BE2C (cell line): ENCODE measurements around the gene FADS6.
A peak's percentile ranks its signal among the peaks of the same experiment; 100 is the strongest.

Experiments
- DNase-seq: peaks from one replicate; pipeline ENCODE4 v3.0.0-alpha.2; 2020
- H3K27me3 ChIP-seq: fragments of 250-450 bp; sonication (Bioruptor Pico); 2 replicates; pipeline ENCODE4 v1.5.1; 2020; ENCODE audit warnings: mild to moderate bottlenecking
- H3K36me3 ChIP-seq: fragments of 250-450 bp; sonication (Bioruptor Pico); 2 replicates; pipeline ENCODE4 v1.5.1; 2020; ENCODE audit warnings: mild to moderate bottlenecking
- H3K4me1 ChIP-seq: fragments of 250-450 bp; sonication (Bioruptor Pico); 2 replicates; pipeline ENCODE4 v1.5.1; 2020
- H3K4me3 ChIP-seq: 2 replicates; pipeline ENCODE4 v1.5.1; 2011; ENCODE audit warnings: low read depth, low read length
- H3K9me3 ChIP-seq: fragments of 250-450 bp; sonication (Bioruptor Pico); 2 replicates; pipeline ENCODE4 v1.5.1; 2020
- CTCF ChIP-seq: IDR thresholded peaks from 2 replicates; pipeline ENCODE4 v1.5.1; 2012; ENCODE audit warnings: mild to moderate bottlenecking, low read depth, low read length

FADS6 gene

GRCh38 chr17:74848656-74849399 is 44.6 kb downstream of the FADS6 start:
- no peaks in the 10 kb centered on the region for H3K36me3 ChIP-seq

GRCh38 chr17:74846621-74847020 is 46.8 kb downstream of the FADS6 start:
- no peaks in the 10 kb centered on the region for H3K36me3 ChIP-seq
- DNase-seq = no peak
- peaks cover 5% of the 10 kb centered on the region; the same call in 1 of the 2 replicates for H3K27me3 ChIP-seq
- no peak for TF ChIP-seq CTCF
- no peak overlapping the region for H3K4me3 ChIP-seq
- H3K9me3 ChIP-seq = no peaks in the 10 kb centered on the region
- peaks cover 5% of the 10 kb centered on the region for H3K4me1 ChIP-seq

More at GRCh38 chr17:74848656-74849399, 44.6 kb downstream of the FADS6 start:
- Histone ChIP-seq H3K4me3 (no peak overlapping the region), H3K4me1 (no peaks in the 10 kb centered on the region), H3K27me3 (peaks cover 16% of the 10 kb centered on the region), H3K9me3 (no peaks in the 10 kb centered on the region)
- DNase-seq = no peak
- TF ChIP-seq CTCF = no peak

- DNase-seq = no peak
- no peak for TF ChIP-seq CTCF
- Histone ChIP-seq H3K27me3 (no peaks in the 10 kb centered on the region), H3K4me3 (no peak overlapping the region), H3K9me3 (no peaks in the 10 kb centered on the region), H3K36me3 (no peaks in the 10 kb centered on the region), H3K4me1 (peaks cover 16% of the 10 kb centered on the region)
Observed at GRCh38 chr17:74843352-74843627, 50.1 kb downstream of the FADS6 start.

- H3K4me3 ChIP-seq = peak overlapping the region; percentile 45
Observed at GRCh38 chr17:74842599-74843351, 50.7 kb downstream of the FADS6 start.

GRCh38 chr17:74842146-74842598 is 51.3 kb downstream of the FADS6 start:
- Histone ChIP-seq H3K4me3 (peak overlapping the region; percentile 45), H3K9me3 (no peaks in the 10 kb centered on the region), H3K36me3 (no peaks in the 10 kb centered on the region), H3K4me1 (peaks cover 16% of the 10 kb centered on the region), H3K27me3 (no peaks in the 10 kb centered on the region)
- DNase-seq = no peak
- no peak for TF ChIP-seq CTCF

More at GRCh38 chr17:74842599-74843351, 50.7 kb downstream of the FADS6 start:
- peak; percentile 41 for TF ChIP-seq CTCF
- Histone ChIP-seq H3K36me3 (no peaks in the 10 kb centered on the region), H3K4me1 (peaks cover 16% of the 10 kb centered on the region), H3K9me3 (no peaks in the 10 kb centered on the region), H3K27me3 (no peaks in the 10 kb centered on the region)
- DNase-seq = peak; percentile 88
